HG02623 (cell line): Measurements from ENCODE around the gene IRX1.

Experiments used
- ATAC-seq: cut with Tn5 transposase; IDR thresholded peaks from one replicate; pipeline ENCODE4 v1.9.1; 2021; ENCODE audit warnings: moderate library complexity; ENCODE audit not compliant: unreplicated experiment

The IRX1 gene

DNA sequence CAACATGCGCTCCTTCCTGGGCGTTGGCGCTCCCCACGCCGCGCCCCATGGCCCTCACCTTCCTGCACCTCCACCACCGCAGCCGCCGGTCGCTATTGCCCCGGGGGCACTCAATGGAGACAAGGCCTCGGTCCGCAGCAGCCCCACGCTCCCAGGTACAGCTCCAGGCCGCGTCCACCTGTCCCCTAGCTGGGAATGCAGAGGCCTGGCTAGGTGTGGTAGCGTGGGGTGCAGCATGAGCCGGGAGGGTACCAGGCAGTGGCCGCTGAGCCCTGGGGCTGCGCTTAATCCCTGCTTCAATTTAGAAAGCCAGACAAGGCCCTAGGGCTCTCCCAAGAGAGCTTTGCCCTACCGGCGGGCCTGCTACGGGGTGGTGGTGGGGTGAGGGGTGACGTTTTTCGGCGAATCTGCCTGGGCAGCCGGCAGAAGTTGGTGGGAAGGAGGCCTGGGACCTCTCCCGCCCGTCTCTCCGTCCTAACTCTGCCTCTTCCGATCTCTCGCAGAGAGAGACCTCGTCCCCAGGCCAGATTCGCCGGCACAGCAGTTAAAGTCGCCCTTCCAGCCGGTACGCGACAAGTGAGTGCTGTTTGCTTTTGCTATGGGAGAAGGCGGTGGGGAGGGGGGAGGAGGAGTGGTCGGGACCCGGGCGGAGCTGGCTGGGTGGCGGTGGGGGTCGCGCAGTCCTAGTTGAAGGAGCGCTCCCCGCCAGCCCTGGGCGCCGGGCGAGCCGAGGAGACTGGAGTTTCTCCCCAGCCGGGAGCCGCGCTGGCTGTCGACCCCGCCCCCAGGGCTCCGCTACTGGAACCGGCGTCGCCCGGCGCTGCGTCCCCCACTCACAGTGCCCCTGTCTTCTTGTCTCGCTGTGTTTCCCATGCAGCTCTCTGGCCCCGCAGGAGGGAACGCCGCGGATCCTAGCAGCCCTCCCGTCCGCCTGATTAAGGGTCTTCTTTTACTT is 4.8 kb downstream of the IRX1 start:
- ATAC-seq = no peak

GRCh38 chr5:3601061-3601710 is 5.6 kb downstream of the IRX1 start:
- no peak for ATAC-seq

GRCh38 chr5:3601911-3602782 is 6.5 kb downstream of the IRX1 start:
- no peak for ATAC-seq

DNA sequence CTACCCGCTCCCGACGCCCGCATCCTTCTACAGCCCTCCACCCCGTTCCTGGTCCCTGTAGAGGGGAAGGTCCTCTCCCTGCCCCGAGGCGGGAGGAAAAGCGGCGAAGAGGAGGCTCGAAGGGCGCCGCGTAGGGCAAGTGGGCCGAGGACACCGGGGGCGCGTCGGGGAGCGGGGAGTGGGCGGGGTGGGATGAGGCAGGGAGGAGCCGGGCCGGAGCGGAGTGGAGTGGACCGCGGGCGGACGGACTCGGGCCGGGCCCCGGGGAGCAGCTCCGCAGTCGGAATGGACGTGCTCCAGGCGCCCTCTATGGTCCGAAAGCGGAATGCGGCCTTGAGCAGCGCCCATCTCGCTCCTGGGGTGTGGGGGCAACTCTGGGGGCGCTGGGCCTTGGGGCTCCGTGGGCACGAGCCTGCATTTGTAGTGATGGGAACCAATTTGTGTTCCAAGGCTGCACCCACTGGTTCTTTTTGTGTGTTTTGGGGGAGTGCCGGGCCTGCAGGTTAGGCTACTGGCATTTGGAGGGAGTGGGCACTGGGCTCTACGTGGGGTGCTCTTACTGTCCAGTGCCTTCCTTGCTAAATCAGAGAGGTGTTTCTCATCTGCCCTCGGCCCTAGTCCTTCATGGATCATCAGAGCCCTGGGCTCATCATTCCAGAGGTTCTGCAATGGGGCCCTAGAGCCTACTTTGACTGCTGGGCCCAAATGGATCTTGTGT is 7.3 kb downstream of the IRX1 start:
- no peak for ATAC-seq

DNA sequence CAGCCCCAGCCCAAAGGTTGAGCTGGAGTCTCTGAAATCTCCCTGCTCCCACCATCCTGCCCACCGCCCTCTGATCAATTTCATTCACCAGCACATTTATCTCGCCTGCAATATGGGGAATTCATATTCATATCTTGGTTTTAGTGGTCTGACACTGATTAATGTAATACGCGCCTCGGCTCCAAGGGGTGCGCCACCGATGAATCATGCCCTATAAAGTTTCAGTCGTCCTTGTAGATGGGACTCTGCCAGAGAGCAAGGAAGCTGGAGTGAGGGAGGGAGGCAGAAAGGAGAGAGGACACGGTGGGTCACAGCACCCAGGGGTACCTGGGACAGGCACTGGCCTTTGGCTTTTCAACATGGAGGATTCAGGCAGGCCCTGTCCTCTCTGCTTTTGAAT is 8.9 kb downstream of the IRX1 start:
- no peak for ATAC-seq

- no peak for ATAC-seq
Measured at GRCh38 chr5:3605298-3606010, 9.8 kb downstream of the IRX1 start.

- no peak for ATAC-seq
Measured at GRCh38 chr5:3606121-3606831, 10.6 kb downstream of the IRX1 start.

DNA sequence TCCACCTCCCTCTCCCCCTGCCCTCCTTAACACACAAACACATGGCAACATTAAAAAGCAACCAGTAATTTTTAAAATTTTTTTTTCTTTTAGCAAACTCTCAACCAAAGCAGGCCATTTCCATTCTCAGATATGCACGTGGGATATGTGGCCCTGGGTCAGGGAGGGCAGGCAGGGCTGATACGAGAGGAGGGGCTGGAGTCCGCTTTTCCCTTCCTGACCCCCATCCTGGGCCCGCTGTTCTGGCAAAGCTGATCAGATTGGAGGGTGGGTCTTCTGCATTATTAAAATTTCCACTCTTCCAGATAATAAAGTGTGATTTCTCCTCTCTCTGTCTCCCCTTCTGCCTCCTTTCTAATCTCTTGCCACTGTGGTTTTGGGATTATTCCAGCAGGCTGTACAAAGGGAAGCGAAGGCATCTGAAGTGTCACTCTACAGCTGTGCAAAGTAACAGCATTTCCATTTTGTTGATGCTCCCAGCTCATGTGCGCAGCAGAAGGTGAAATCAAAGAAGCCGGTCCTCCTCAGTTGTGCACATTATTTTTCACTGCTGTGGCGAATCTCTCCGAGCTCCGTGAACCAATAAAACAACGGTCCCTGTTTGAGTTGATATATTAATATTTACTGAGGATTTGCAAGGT is 12.0 kb downstream of the IRX1 start:
- ATAC-seq = no peak

DNA sequence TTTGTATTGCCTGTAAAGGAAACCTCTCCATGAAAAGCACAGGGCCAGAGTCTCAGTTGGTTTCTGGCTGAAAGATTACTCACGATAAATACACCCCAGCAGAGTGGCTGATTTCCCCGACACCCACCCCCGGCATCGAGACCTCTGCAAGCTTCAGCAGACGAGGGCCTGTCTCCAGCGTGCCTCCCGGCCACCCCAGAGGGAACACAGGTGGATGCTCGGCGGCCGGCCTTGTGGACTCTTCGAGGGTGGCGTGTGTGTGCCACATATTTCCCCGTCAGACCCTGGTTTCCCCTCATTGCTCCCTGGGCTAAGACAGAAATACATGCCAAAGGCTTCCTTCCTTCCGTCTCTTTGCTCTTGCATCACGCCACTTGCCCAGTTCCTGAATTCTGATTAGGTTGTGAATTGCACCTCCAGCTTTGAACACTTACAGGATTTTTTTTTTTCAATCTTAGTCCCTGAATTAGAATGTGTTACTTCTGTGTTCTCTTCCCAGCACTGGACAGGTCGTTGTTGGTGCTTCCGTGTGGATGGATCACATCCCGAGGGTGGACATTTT is 13.6 kb downstream of the IRX1 start:
- no peak for ATAC-seq

DNA sequence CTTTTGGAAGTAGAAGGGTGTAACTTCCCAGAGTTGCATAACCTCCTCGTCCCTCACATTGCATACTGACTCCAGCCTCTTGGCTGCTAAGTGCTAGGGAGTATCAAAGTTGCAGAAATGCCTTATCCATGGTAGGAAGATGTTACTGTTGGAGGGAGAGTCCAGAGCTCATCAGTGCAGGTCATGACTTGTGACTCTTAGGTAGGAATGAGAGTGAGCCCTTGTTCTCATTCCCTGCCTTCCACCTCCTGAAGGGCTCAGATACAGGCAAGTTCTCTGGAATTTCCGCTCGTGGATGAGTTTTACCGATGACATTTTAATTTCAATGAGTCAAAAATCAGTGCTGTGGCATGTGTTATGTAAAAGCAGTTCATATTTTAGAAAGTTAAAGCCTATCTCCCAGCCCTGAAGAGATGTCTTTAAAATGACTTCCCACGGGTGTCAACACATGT is 17.0 kb downstream of the IRX1 start:
- no peak for ATAC-seq

DNA sequence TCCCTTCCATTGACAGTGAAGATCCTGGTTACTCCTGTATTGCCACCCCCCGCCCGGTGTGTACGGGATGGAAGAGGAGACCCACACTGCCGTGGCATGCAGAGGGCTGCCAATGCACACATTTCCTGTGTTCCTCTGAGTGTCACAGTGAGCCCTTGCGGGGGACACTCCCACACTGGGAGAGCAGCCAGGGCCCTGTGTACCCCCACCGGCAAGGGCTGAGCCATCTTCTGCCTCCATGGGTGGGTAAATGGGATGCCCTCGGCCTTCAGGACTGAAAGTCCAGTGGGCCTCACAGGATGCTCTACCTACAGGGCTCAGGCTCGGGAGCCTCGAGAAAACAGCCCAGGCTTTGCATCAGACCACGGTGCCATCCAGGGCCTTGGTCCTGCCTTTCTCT is 18.1 kb downstream of the IRX1 start:
- no peak for ATAC-seq

DNA sequence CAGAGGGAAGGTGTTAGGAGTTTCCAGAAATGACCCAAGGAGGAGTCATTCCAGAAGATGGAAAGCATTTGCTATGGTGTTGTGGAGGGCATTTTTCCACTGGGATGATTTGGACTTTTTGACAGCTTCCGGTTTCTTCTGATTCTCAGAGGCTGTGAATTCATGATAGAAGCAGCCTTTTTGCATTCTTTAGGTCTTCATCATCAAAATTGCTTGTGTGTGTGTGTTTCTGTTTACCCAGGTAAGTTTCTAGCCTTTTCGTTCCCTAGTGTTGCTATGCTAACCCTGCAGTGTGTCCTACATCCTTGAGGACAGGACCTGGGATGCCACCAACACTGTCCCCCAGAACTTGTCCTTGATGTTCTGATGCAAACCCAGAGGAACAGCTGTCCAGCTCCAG is 19.6 kb downstream of the IRX1 start:
- ATAC-seq = no peak

GRCh38 chr5:3615829-3616228 is 20.2 kb downstream of the IRX1 start:
- ATAC-seq = no peak

DNA sequence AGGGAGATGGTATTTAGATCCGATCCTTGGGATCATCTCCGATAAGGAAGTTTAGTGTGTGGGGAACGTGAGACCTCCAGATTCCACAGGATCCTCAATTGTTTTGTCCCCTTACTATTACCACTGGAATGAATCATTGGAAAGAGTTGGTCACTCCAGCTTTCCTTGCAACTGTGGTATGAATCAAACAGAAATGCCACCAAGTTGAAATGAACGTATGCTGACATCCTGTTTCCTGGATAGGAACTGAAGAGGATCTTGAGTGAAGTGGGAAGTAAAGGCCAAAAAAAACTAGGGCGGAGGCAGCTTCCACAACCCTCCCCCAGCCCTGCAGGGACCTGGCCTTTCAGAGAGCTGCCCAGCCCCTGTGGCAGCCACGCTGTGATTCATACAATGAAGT is 23.9 kb downstream of the IRX1 start:
- no peak for ATAC-seq

- ATAC-seq = no peak
Measured at GRCh38 chr5:3622961-3623360, 27.3 kb downstream of the IRX1 start.

DNA sequence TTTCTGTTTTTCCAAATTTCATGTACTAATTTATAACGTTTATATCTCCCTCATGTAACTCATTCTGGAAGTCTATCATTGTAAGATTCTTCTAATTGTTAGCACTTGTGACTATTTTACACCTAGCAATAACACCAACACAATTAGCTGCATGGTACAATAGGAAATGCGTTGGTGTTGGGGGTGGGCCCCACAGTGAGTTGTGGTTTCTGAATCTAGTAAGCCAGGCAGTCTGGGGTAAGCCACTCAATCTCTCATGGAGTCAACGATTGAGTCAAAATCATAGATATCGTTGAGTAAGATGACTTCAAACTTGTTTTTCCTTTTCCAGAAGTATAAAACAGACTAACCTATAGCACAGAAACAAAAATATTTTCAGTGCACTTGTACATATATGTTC is 30.0 kb downstream of the IRX1 start:
- no peak for ATAC-seq

GRCh38 chr5:3634061-3634460 is 38.4 kb downstream of the IRX1 start:
- ATAC-seq = no peak

DNA sequence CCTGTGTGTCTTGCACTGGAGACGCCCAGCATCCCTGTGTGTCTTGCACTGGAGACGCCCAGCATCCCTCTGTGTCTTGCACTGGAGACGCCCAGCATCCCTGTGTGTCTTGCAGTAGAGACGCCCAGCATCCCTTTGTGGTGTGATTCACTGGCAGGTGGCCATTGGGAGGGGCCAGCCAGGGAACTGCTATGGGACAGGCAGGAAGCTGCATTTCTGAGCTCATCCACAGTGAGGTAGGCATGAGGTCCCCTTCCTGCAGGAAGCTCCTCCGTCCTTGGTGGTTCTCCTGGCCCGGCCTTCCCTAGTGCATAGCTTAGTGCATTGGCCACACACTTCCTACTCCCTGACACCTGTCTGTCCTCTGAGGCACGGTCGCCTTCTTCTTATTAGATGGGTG is 43.5 kb downstream of the IRX1 start:
- ATAC-seq = no peak

- no peak for ATAC-seq
Measured at GRCh38 chr5:3642231-3642630, 46.6 kb downstream of the IRX1 start.
